Ovary (tissue), 9 donors: ENCODE results near the gene MARCHF2. TPM values are rescaled to one million over a fixed set of nuclear protein-coding genes. Genes with fewer than 3 reads are reported as not detected.

Source experiments
- DNase-seq, 5 donors: peaks; one replicate each; pipeline ENCODE4 v3.0.0-alpha.2; 2019 to 2020
- H3K27ac ChIP-seq, 2 donors: fragments of 200-600 bp; one replicate each; pipeline versions ENCODE4 v1.5.1 to v1.8.0; 2019 to 2022
- H3K27me3 ChIP-seq: fragments of 200-600 bp; one replicate; pipeline ENCODE4 v1.8.0; 2022
- H3K36me3 ChIP-seq: fragments of 200-600 bp; sonication (generic); one replicate; pipeline ENCODE4 v1.5.1; 2019
- H3K4me1 ChIP-seq: one replicate; pipeline ENCODE4 v1.8.1; 2013; ENCODE audit warnings: mild to moderate bottlenecking, moderate library complexity; ENCODE audit not compliant: insufficient read depth
- H3K4me3 ChIP-seq: fragments of 200-600 bp; sonication (generic); one replicate; pipeline ENCODE4 v1.5.1; 2017
- H3K9me3 ChIP-seq, 2 donors: fragments of 200-600 bp in 1 of 2; sonication (generic) in 1 of 2; one replicate each; pipeline versions ENCODE4 v1.5.1 to v1.8.1; 2013 to 2019; ENCODE audit warnings: mild to moderate bottlenecking in 1 of 2, moderate library complexity in 1 of 2
- EP300 ChIP-seq: sonication (generic); formaldehyde crosslinking; IDR thresholded peaks from one replicate; pipeline ENCODE4 v1.6.1; 2017; ENCODE audit warnings: antibody characterized with exemption
- POLR2A ChIP-seq: fragments of 450-650 bp; IDR thresholded peaks from one replicate; pipeline ENCODE4 v1.6.1; 2017; ENCODE audit warnings: antibody characterized with exemption, mild to moderate bottlenecking, moderate library complexity
- WGBS, 3 donors: extraction: QIAGEN DNeasy Blood & Tissue Kit in 1 of 3; methylation state at CpG; one replicate each; pipeline versions ENCODE4 v1.1.5 to v1.1.7; 2013 to 2017; 5-methylcytosine and 5-hydroxymethylcytosine counted together
- intact Hi-C, 4 donors: fragments of 100-400 bp; cut with DNase I; formaldehyde crosslinking; loops; one replicate each; pipeline versions ENCODE4 v1.11.0 to v1.15.1; 2022 to 2023
- polyA plus RNA-seq, 2 donors: library from polyadenylated mRNA; stranded (reverse); fragments of 200-250 nt in 1 of 2; fragments of 350-450 nt in 1 of 2; fragmentation: Illumina TruSeq in 1 of 2; extraction: RNeasy Lipid Tissue Mini Kit (QIAGEN cat#74804) in 1 of 2; gene quantifications; one replicate each; pipeline ENCODE4 v1.2.3, GENCODE V29; 2013 to 2014
- total RNA-seq, 7 donors: library from RNA; depleted of rRNA in 2 of 7; stranded (reverse); fragments of >200 nt in 2 of 7; fragmentation: NEBNext Ultra II Directional in 3 of 7; extraction: Animal tissue kit (Norgen Biotek cat#: 25700) in 3 of 7; gene quantifications; one replicate each; pipeline versions ENCODE4 v1.1.0 to v1.2.4, GENCODE V29; 2016 to 2023
- TF ChIP-seq, protein P1 (sequence below), 3 donors: fragments of 450-650 bp in 2 of 3; fragments of 200-600 bp in 1 of 3; IDR thresholded peaks; one replicate each; pipeline versions ENCODE4 v1.5.1 to v1.8.0; 2016 to 2022; ENCODE audit warnings: antibody characterized with exemption in 3 of 3, mild to moderate bottlenecking in 1 of 3
- donor health status: DM: no; HTN: no; CAD: no; lungs with moderate emphysema.
- donor health status: DM: no; HTN: no; CAD: no.
- donor health status: Bipolar disorder and iron deficiency.
- donor health status: DM: yes; HTN: yes; CAD: no.
- donor health status: DM: no; HTN: no; CAD: no.
- donor health status: DM: yes; HTN: yes; CAD: no.

Gene MARCHF2
- total and polyA plus RNA-seq, 9 donors = 13.8 to 62.7 (median 24.7) TPM

DNA sequence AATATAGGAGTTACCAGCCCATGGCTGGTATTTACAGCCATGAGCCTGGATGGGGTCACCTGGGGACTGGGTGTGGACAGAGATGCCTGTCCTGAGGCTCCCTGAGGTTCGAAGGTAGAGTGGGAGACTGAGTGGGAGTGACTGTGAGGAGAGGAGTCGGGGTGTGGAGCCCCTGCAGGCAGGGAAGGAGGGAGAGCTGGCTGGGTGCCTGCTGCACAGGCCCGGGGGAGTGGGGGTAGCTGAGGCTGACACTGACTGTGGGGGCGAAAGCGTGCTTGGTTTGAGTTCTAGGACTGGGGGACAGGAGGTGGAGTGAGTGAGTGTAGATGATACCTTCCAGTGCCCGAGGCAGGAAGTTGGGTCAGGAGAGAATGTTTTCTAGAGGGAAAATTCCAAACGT lies 15.8 kb upstream of the MARCHF2 start:
- peaks cover 18% of the 10 kb centered on the region for H3K4me1 ChIP-seq
- peak overlapping the region in 1 of 2 donors; percentile 31 for H3K27ac ChIP-seq
- DNase-seq = peak in 1 of 5 donors; percentile 46
- intact Hi-C loops = loop anchor here in 3 of 4 donors (2.0 to 5.0 kb wide), 3 partner anchors 42 to 905 kb away; no protein-coding TSS in a partner anchor
- no peaks in the 10 kb centered on the region for H3K27me3 ChIP-seq
- H3K36me3 ChIP-seq = no peaks in the 10 kb centered on the region
- H3K4me3 ChIP-seq = no peak overlapping the region
- TF ChIP-seq EP300 = no peak
- no peak for TF ChIP-seq POLR2A
- TF ChIP-seq, protein P1, sequence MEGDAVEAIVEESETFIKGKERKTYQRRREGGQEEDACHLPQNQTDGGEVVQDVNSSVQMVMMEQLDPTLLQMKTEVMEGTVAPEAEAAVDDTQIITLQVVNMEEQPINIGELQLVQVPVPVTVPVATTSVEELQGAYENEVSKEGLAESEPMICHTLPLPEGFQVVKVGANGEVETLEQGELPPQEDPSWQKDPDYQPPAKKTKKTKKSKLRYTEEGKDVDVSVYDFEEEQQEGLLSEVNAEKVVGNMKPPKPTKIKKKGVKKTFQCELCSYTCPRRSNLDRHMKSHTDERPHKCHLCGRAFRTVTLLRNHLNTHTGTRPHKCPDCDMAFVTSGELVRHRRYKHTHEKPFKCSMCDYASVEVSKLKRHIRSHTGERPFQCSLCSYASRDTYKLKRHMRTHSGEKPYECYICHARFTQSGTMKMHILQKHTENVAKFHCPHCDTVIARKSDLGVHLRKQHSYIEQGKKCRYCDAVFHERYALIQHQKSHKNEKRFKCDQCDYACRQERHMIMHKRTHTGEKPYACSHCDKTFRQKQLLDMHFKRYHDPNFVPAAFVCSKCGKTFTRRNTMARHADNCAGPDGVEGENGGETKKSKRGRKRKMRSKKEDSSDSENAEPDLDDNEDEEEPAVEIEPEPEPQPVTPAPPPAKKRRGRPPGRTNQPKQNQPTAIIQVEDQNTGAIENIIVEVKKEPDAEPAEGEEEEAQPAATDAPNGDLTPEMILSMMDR (IDR thresholded peaks at IDR 0.05) = no peak
- no peaks in the 10 kb centered on the region for H3K9me3 ChIP-seq
- 17 to 18% (median 17%) methylated on average over 7 of the region's 7 CpGs for WGBS, 3 donors

DNA sequence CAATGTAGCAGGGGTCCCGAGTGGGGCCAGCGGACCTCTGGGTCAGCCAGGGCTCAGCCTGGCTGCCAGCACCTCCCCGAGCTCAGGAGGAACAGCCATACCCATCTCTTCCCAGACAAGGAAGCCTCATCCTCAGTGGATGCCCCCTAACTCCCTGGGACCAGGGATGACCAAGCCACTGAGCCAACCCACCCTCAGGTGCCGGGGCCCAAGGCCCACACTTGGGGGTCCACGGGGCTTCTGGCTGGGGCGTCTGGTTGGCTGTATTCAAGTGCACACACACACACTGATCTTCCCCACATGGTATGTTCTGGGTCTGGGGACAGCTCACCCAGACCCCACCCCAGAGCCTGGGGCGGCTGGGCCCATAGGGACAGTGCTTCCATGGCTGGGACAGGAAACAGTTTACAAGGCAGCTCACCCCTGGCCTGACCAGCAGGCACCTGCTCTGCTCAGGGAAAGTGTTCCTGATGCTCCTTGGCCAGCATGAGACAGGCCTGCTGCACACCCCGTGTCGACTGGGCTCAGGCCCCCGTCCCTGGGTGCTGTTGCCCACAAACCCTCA lies 15.3 kb upstream of the MARCHF2 start:
- peaks cover 18% of the 10 kb centered on the region for H3K4me1 ChIP-seq
- H3K9me3 ChIP-seq = no peaks in the 10 kb centered on the region
- H3K36me3 ChIP-seq = no peaks in the 10 kb centered on the region
- no peak overlapping the region for H3K4me3 ChIP-seq
- no peak for DNase-seq
- TF ChIP-seq EP300 (no peak), POLR2A (no peak)
- TF ChIP-seq, protein P1 (IDR thresholded peaks at IDR 0.05) = no peak
- H3K27me3 ChIP-seq = no peaks in the 10 kb centered on the region
- H3K27ac ChIP-seq = no peak overlapping the region
- 67 to 72% (median 68%) methylated on average over 9 to 10 of the region's 10 CpGs for WGBS, 3 donors
- intact Hi-C loops = loop anchor here in 3 of 4 donors (2.0 to 5.0 kb wide), 3 partner anchors 43 to 904 kb away; no protein-coding TSS in a partner anchor

DNA sequence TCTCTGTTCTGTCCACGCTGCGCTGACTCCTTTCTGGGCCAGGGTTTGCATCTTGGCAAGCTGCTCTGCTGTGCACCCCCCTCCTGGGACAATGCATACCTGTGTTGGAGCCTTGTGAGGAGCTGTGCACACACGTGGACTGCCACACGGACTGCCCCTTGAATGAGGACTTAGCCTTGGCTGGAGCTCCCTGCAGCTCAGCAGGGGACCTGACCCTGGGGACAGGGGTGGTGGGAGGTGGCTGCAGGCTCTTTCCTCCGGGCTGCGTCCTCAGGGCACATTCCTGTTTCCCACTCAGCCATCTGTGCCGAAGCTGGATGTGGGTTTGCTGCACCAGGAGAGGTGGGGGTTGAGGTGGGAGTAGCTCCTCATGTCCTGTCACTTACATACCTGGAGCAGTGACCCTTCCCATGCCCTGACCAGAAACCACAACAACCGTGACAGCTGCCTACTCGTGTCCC lies 14.8 kb upstream of the MARCHF2 start:
- intact Hi-C loops = loop anchor here in 2 of 4 donors (5.0 kb wide), 2 partner anchors 46 to 904 kb away; no protein-coding TSS in a partner anchor
- no peaks in the 10 kb centered on the region for H3K36me3 ChIP-seq
- peaks cover 16% of the 10 kb centered on the region for H3K4me1 ChIP-seq

DNA sequence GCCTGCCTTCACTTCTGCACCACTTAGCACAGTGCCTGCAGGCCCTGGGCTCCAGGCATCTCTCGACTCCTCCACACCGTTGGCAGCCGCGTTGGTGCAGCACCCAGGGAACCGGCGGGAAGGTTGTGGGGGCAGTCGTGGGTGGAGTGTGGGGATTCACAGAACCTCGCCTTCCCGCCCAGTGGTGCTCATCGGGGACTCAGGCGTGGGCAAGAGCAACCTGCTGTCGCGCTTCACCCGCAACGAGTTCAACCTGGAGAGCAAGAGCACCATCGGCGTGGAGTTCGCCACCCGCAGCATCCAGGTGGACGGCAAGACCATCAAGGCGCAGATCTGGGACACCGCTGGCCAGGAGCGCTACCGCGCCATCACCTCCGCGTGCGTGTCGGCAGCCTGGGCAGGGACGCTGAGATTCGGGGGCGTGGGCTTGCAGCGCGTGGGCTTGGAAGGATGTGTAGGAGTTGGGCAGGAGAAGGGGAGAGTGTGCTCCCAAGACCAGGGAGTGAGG lies 13.4 kb upstream of the MARCHF2 start:
- H3K4me1 ChIP-seq = peaks cover 12% of the 10 kb centered on the region
- H3K27me3 ChIP-seq = no peaks in the 10 kb centered on the region
- TF ChIP-seq EP300 = no peak
- no peak for TF ChIP-seq POLR2A
- TF ChIP-seq, protein P1 (IDR thresholded peaks at IDR 0.05) = no peak
- intact Hi-C loops = loop anchor here in 3 of 4 donors (5.0 to 10.0 kb wide), 3 partner anchors 47 to 903 kb away; partner anchors contain the start of gene PRAM1 (in 1 of the 3)
- H3K27ac ChIP-seq = no peak overlapping the region
- WGBS, 3 donors = 88 to 93% (median 92%) methylated on average over 32 to 34 of the region's 34 CpGs
- no peaks in the 10 kb centered on the region for H3K36me3 ChIP-seq
- DNase-seq = no peak
- no peak overlapping the region for H3K4me3 ChIP-seq
- H3K9me3 ChIP-seq = no peaks in the 10 kb centered on the region

More for the DNA sequence above, 14.8 kb upstream of the MARCHF2 start:
- no peak for TF ChIP-seq POLR2A
- TF ChIP-seq, protein P1 (IDR thresholded peaks at IDR 0.05) = no peak
- no peak for TF ChIP-seq EP300
- Histone ChIP-seq H3K27me3 (no peaks in the 10 kb centered on the region), H3K27ac (no peak overlapping the region), H3K9me3 (no peaks in the 10 kb centered on the region), H3K4me3 (no peak overlapping the region)
- no peak for DNase-seq
- 55 to 58% (median 57%) methylated on average over 9 of the region's 9 CpGs for WGBS, 3 donors
